Hematopoietic multipotent progenitor cell treated with erythropoietin and hydrocortisone succinate and interleukin-3 and kit ligand, for 8 days (in vitro differentiated cells): ENCODE results near the gene CALML5.

ENCODE experiments used
- DNase-seq: peaks from one replicate; pipeline ENCODE4 v3.0.0-alpha.2; 2015

Gene CALML5

DNA sequence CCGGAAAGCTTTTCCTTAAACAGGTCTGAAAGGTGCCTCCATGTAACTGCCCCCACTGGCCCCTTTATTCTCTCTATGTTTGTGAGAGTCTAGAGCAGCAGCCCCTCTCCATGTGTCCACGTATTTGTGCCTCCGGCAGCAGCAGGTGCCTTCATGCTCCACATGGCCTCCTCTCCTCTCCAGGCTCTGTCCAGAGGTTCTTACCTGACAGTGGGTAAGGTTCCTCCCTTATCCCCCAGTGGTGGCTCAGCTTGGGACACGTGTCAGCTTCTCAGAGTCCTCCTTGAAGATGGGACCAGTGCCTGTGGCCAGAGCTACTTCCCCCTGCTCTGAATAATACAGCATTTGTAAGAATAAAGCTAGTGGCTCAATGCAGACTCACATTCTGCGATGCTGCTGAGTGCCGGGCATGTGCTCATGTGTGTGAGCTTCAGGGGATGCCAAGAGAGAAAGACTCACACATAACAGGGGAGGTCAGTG lies 33.3 kb upstream of the CALML5 start:
- DNase-seq: no peak

DNA sequence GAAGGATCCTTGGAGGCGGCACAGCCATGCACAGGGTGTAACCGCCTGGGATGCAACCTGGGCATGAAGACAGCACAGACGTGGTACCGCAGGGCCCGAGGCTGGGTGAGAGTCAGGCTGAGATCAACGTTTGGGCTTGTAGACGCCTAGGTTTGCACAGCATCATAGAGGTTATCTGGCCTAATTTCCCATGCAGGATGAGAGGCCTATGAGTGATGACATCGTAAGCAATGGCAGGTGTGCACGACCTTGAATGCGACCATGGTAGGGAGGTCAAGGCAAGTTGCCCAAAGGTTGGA lies 32.9 kb upstream of the CALML5 start:
- DNase-seq: no peak

DNA sequence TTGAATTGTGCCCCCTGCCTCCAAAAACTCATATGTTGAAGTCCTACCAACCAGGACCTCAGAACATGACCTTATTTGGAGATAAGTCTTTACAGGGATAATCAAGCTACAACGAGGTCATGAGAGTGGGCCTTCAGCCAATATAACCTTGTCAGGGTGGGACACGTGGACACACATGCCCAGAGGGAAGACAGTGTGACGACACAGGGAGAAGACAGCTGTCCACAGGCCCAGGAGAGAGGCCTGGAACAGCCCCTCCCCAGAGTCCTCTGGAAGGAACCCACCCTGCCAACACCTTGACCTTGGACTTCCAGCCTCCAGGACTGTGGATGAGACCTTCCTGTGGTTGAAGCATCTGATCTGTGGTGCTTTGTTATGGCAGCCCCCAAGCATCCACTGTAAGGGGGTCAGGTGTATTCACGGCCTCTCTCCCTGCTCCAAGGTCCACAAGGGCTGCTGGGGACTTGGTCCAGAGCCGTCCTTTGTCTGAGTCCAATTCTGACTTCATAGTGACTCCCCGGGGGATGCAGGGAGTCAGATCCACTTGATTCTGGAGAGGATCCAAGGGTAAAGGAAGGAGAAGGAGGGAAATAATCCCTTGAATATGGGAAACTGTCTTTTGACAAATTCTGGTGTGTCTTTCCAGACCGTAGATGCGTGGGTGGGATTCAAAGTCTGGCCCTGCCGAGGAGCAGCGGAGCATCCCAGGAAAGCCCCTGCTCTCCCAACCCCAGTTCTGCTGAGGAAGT lies 32.4 kb upstream of the CALML5 start:
- no peak for DNase-seq

DNA sequence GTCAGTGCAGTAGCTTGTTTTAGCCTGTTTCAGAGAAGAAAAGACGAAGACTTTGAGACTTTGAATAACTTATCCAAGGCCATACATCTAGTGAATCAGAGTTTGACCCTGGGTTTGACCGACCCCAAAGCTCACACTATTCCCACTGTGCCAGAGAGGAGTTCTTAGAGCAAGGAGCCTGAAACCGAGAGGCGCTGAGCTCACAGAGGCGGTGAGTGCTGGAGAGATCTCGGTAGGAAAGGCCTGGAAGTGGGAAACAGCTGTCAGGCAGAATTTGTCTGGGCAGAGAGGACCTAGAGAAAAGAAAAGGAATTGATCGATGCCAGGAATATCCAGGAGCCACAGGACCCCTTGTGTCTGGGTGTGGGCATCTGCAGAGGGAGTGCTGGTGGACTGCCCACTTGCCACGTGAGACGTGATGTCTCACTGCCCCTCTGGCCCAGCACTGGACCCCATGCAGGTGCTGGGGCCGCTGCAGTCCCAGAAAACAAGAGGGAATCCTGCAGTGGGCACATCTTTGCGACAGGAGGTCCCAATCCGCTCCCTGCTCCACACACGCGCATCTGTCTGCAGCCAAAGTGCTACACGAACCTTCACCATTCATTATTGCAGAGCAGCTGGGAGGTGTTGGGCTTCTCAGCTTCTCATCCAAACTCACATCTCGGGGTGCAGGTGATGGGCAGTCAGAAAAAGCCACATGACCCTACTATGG lies 31.6 kb upstream of the CALML5 start:
- DNase-seq: no peak

DNA sequence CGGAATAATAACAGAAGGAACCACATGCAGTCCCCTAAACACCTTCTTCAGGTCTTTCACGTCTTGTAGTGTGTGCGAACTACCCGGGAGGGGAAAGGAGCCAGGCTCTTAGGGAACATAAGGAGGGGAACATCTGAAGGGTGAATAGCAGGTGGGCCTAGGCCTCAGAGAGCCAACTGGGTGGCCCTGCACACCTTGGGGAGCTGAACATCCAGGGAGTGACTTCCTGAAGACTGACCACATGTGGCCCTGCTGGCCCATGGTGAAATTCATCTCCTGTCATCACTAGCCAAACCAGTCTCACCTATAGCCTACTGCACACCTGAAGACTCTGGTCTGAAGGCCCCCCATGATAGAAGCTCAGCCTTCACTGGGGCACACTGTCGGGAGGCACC lies 31.0 kb upstream of the CALML5 start:
- no peak for DNase-seq

DNA sequence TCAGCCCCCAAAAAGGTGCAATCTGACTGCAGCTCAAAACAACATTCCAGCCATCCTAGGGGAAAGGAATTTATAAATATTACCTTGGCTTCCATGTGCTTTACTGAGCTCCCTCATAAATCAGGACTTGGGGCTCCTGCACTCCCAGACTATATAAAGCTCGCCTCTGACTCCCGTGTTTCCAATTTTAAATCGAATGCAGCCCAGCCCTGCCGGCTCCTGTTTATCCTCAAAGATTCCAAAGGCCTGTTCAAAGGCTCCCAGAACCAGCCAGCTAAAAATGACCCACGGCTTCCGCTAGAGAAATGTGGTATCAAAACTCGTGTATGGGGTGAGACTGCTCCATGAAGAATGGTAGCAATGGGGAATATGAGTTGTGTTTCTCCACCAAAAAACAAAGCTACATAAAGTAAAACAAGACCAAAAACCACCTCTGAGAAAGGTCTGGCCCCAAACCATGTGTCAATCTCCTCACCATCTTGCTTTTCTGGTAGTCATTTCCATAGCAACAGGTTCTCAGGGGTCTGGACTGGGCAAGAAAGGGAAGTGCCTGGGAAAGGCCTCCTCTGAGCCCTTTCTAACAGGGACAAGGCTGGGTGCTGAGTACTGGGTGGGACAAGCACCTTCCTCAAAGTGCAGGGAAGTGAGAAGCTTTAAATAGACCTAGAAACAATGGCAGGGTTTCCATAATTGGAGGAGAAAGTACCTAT lies 30.5 kb upstream of the CALML5 start:
- no peak for DNase-seq

DNA sequence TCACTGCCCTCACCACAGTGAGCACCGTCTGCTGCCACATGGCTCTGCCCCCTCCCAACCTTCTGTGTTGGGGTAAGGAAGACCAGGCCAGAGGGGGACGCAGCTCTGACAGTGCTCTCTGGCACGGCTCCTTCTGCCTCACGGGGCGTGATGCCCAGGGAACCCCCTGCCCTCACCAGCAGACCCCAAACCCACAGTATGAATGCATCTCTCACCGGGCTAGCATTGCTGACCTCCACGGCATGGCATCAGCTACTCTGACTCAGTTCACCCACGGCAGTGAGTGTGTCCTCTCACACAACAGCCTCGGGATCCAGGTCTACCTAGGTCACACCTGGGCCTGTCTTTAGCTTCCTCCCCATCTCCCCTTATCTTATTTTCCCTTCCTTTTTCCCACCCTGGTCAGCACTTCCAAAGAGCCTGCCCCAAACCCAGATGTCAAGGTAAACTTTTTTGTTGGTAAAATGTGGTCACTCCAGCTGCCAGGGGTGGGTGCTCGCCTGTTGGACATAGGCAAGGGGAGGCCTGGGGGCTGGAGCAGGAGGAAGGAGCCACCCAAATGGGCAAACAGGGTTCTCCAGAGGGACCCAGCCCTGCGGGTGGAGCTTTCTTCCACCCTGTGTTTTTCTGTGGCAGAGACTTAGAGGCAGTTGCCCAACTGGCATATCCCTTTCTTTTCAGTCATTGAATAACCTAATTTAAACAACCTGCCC lies 29.8 kb upstream of the CALML5 start:
- DNase-seq: no peak

DNA sequence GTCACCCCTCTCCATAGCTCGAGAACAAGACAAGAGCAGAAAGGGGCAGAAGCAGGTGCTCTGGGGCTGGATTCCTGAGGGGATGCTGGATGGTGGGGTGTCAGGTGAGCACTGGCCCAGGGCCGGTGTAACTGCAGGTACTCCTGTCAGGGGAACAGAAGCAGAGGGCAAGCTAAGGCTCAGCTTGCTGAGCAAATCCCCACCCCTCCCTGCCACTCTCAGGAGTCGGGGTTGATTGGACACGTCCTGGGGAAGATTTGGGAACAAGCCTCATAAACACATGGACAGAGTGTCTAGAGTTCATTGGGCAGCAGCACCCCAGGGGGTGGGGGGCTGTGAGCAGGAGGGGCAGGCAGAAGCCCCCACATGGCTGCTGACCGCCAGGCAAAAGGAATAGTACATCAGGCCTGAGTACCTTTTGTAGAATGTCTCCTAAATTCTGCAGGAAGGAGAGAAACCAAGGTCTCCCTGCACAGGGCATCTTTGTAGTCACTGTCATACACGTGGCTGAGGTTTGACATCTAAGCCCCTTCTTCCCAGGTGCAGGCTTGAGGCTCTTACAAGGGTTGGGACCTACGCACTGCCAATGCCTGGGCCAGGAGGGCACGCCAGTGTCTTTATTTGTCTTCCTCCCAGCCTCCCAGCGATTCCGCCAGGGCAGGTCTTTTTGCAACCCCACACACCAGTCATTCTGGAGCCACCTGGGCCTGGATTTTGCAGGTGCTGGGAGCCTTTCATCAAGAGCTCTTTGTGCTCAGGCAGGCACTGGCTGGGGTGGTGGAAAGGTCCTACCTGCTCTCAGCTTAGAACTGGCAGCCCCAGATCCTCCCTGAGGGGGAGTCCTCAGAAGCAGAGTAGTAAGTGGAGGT lies 28.2 kb upstream of the CALML5 start:
- no peak for DNase-seq

DNA sequence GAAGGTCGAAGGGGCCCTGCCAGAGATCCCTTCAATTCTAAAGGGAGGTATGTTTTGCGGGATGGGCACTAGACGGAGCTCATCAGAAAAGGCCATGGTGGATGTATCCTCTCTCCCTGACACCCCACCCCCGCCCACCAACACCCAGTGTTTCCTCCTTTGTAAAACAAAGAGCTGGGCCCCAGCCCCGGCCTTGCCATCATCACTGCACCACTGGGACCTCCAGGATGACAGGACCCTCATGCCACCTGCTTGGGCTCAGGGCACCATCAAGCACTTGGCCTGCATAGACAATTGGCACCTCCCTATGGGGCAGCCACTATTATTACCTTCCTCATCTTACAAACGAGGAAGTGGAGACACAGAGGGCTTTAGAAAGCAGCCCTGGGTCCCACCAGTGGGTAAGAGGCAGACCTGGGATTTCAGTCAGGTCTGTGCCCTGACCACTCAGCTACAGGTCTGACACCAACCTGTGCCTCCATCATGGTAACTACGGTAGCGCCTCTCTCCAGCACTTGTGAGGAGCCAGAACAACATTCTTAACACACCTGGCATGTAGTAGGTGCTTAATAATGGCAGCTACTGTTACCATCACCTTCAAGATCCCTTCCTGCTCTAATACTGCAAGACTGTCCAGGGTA lies 27.4 kb upstream of the CALML5 start:
- DNase-seq: no peak

DNA sequence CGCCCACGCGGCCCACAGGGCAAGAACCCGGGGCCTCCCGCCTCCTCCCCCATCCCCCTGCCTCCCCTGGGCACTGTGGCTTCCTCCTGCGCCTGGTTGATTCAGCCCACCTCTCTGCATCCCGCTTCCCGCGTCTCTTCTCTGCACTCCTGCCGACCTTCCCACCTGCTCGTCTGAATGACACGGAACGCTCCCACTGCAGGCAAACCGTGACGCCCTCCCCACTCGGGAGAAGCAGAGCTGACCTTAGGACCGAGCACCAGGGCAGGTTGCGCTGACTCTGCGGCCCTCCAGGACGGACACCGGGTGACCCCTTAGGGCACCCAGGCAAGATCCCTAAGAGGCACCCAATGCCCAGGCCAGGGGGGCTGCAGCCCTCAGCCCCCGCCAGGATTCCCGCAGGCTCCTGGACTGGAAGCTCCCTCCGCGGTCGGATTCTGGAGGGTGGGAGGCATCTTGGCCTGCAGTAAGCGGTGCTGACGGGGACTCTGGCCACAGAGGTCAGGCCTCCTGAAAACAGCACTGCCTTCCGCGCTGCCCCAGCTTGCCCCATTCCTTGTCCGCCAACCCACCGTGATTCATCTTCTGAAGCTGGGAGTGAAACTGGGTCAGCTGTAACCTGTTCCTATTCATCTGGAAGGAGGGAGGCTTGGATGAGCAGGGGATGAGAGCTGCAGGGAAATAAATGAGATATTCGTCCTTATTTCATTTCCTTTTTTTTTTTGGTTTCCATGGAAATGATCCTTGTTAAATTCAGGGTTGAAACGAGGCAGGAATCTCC lies 26.4 kb upstream of the CALML5 start:
- no peak for DNase-seq

DNA sequence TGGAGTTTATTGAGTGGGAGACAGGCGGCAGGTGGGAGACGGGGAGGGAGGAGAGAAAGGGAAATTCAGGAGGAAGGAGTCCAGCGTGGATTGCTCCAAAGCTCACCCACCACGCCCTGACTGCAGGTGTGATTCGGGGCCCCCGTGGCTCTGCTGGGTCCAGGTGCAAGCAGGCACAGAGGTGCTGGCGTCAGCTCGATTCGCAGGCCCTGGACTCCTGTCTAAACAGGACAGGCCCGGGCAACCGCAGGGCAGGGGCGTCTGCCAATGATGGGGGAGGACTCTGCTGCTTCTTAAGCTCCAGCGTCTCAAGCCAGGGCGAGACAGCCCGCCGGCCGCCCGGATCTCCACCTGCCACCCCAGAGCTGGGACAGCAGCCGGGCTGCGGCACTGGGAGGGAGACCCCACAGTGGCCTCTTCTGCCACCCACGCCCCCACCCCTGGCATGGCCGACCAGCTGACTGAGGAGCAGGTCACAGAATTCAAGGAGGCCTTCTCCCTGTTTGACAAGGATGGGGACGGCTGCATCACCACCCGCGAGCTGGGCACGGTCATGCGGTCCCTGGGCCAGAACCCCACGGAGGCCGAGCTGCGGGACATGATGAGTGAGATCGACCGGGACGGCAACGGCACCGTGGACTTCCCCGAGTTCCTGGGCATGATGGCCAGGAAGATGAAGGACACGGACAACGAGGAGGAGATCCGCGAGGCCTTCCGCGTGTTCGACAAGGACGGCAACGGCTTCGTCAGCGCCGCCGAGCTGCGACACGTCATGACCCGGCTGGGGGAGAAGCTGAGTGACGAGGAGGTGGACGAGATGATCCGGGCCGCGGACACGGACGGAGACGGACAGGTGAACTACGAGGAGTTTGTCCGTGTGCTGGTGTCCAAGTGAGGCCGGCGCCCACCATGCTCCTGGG lies 25.5 kb upstream of the CALML5 start, which contains the start of gene CALML3:
TSS of gene CALML3 (plus strand) at position 321 of the 920 bp plus-strand sequence. CDS start at position 446, 125 bp downstream.
- no peak for DNase-seq

DNA sequence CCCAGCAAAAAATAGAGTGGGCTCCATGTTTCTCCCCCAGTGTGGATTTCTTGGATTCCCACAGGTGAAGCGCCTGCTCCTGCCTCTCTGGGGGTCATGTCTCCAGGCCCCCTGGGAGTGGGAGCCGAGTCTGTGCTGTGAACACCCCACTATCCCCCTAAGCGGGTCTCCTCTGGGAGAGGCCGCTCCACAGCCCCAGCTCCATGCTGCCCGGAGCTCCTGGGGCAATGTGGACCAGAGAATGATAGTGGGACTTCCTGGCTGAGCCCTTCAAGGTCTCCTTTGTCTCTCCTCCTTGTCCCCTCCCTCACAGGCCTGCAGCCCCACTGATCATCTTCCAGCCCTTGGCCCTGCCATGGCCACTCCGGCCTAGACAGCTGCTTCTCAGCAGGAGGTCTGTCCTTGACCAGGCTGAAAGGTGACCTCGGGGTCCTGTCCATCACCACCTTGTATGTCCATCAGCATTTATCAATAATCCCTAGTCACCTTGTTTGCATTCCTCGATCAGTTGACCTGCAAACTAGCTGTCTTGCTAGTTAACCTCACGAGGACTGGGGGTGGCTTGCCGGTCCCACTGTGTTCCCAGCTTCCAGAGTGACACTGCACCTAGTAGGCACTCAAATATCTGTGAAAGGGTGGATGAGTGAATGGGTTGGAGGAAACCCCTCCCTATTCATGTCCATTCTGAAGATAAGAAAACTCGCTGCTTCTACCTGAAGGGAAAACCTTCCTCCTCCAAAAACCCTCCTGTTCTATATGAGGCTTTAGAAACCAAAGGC lies 24.6 kb upstream of the CALML5 start:
- DNase-seq: no peak

DNA sequence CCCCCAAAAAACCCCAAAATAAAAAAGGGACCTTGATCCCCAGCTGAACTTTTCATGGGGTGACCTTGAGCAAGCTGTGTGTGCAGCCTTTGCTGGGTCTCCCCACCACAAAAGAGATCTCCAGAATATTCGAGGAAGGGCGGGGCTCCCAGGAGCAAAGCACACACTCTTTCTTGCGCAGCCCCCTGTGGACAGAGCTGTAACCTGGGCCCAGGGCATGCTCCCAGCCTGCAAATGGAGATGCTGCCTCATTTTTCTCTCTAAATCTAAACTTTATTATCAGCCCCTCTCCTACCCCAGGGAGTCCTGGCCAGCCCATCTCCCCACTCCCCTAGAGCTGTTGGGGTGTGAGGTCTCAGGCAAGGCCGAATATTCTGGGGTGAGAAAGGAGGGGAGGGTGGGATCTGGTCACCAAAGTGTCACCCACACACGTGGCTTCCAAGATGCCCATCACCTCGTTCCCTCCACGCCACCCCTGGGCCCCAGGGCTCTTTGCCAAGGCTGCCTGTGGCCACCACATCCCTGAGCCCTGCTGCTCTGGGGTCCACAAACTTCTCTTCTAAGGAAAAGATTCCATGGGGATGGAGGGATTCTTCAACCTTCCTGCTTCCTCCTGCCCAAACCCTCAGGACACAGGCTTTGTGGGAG lies 23.7 kb upstream of the CALML5 start:
- no peak for DNase-seq

DNA sequence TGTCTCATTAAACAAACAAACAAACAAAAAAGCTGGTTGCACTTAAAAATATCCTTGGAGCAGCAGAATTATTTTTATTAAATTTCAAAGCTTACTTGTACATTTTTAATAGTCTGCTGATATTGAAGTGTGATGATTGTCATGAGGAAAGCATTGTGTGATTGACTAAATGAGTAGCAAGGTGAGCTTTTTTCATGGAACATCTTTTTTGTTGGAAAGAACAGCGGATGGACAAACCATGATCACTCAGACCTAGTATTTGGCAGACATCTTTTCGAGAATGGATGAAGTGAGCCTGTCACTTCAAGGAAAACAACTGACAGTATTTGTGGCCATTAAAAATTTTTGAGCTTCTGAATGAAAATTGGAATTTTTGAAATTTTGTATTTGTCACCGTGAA lies 19.7 kb upstream of the CALML5 start:
- no peak for DNase-seq

DNA sequence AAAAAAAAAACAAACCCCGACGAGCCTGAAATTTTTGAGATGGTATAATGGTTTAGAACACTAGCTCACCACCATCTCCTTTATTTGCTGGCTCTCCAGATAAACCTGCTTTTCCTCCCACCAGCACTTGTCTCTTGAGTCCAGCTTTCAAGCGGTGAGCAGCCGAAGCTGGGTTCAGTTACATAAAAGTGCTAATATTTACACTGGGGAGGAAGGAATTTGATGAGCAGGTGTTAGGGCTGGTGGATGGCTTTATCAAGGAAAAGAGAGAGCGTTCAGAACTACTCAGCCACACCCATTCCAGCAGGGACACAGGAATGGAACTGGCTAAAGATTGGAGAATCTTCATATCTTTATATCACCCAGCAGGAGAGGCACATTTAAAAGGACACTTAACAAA lies 18.8 kb upstream of the CALML5 start:
- DNase-seq: no peak

DNA sequence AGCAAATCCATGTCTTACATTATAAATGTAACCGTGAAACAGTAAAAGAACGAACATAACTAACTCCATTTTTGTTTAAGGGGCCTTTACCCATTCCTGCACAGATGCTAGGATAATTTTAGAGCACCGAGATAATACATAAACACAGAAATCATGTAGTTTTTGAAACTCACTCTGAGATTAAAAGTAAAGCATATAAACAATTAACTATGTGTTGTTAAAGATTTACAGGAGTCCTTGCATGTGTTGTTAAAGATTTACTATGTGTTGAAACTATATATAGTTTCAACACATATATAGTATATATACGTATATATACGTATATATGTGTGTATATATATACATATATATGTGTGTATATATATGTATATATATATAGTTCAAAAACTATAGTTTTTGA lies 18.2 kb upstream of the CALML5 start:
- DNase-seq: no peak

DNA sequence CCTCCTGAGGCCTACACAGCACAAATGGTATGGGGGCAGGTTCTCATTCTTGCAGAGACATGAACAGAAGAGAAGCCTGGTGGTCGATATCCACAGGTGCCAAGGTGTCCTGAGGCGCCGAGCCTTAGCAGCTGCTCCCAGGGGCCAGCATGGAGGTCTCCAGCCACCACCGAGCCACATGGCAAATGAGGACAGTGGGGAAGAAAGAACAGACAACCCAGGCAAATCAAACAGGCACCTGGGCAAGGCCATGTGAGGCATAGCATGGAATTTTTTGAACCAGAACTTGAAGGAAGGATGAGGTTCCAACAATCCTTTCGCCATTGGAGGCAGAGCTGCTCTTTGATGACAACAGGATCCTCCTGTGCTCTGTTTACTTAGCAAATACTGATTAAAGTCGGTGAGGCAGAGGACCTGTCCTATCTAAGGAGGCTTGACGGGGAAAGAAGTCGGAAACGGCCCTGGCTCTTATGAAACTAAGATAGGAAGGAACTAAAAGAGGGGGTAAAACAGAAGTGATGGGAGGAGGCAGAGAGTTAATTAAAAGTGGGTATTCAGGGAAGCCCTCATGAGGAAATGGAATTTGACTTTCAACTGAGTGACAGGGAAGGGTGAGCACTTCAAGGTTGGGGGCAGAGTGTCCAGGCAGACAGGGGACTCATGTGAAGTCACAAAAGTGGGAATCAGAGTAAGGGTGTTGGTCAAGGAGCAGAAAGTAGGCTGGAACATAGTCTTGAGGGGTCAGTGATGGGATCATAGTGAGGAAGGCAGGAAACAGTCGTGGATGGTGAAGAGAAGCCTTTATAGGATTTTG lies 16.8 kb upstream of the CALML5 start:
- no peak for DNase-seq
